M059J (cell line): Measurements from ENCODE around the gene GRK3. TPM values are rescaled to one million over a fixed set of nuclear protein-coding genes. Genes with fewer than 3 reads are reported as not detected.

Experiments
- DNase-seq: peaks from one replicate; pipeline ENCODE4 v3.0.0-alpha.2; 2012; ENCODE audit warnings: low read depth
- total RNA-seq: library from RNA; depleted of rRNA; stranded (reverse); fragments of >200 nt; shearing (Covaris generic); gene quantifications from 2 replicates; pipeline ENCODE4 v1.2.3, GENCODE V29; 2014; rRNA removed

The GRK3 gene
- total RNA-seq, 1 experiment from 2014 or later: 4.6 TPM

DNA sequence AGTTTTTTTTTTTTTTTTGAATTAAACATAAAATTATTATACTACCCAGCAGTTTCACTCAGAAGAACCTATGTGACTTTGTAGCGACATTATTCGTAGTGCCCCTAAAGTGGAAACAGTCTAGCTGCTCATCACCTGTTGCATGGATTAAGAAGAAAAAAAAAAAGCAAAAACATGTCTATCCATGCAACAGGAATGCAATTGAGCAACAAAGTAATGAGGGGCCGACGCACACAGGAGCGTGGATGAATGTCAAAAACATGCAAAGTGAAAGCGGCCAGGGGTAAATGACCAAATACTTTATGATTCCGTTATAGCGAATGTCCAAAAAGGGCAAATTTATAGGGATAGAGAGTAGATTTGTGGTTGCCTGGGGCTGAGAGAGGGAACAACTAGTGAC lies 193.8 kb downstream of the GRK3 start:
- no peak for DNase-seq

DNA sequence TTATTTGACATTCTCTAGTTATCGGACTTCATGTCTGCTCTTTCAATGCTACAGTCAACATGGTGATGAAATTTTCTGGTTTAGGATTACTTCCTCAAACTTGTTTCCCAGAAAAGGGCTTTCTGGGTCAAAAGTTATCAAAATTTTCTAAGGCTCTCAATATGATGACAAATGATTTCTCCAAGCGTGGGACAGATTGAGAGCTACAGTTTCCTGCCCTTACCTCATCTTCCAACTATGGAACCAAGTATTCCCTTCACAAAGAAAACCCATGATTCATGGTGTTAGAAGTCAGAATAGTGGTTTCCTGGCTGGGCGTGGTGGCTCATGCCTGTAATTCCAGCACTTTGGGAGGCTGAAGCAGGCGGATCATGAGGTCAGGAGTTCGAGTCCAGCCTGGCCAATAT lies 195.4 kb downstream of the GRK3 start:
- DNase-seq: peak; percentile 97

DNA sequence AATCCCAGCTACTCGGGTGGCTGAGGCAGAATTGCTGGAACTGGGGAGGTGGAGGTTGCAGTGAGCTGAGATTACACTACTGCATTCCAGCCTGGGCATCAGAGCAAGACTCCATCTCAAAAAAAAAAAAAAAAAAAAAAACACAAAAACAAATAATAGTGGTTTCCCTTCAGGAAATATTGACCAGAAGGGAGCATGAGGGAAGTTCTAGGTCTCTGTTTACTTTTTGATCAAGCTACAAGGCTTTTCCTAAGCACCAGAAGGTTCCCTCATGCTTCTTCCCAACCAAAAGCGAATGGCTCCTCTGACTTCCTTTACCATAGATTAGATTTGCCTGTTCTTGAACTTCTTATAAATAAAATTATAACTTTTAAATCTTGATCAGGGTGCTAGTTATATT lies 195.8 kb downstream of the GRK3 start:
- DNase-seq: no peak

DNA sequence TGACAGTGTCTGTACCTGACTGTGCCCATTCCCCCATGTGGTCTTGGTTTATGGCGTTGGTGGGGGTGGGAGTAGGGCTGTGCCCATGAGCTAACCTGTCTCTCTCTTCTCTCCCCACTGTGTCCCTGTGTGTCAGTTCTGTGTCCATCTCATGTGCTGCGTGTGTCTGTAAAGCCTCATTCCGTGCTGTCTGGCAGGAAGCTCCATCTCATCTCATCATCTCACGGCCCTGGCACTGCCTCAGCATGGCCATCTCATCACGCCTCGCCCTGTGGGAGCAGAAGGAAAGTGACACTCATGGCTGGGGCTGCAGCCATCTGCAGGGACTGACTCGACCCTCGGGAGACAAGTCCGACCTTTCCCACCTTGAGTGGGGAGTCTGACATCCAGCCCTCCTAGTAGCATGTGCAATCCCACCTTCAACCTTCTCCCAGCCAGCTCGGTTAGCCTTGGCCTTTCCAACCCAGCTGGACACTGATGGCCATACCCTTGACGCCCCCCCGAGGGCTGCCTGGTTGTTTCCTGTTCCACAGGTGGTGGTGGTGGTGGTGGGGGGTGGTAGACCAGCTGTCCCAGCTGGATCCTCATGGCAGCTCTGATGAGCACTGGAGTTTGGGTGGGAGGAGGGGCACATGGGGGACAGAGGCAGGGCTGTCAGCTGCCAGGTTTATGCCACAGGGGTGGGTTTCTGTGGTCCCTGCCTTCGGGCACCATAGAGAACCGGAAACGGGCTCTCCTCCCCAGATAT lies 196.5 kb downstream of the GRK3 start:
- no peak for DNase-seq

DNA sequence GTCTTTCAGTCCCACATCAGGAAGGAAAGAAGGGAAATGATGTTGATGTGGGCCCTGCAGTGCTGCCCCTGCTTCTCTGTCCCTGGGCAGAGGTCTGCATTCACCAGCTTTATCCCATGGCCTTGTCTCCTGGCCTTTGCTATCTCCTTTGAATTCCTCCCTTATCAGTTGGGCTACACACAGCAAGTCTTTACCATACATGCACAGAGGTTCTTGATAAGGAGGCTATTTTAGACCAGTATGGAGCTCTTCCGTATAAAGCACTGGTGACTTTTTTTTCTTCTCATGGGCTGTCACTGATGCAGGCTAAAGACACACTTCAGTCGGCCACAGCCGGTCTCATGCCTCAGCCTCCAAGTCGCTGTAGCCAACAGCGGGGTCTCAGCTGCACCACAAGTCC lies 197.7 kb downstream of the GRK3 start:
- DNase-seq: no peak

DNA sequence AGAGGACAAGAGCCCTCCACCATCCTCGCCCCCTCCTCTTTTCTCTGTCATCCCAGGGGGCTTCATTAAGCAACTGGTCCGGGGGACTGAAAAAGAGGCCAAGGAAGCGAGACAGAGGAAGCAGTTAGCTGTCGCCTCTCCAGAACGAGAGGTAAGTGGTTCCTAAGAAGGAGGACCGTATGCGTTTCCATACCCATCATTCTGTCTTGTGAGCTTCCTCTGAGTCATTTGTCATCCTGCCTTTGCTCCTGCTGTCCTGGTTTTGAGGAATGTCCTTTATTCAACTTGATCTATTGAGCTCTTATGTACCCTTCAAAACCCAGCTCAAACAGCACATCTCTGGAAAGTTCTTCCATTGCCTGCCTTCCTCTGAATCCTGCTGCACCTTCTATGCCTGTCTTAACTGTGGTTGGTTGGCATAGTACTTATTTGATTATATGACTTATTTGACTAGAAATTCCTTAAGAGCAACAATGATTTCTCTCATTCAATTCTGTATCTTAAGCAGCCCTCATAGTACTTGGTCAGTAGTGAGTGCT lies 198.8 kb downstream of the GRK3 start:
- peak; percentile 34 for DNase-seq

DNA sequence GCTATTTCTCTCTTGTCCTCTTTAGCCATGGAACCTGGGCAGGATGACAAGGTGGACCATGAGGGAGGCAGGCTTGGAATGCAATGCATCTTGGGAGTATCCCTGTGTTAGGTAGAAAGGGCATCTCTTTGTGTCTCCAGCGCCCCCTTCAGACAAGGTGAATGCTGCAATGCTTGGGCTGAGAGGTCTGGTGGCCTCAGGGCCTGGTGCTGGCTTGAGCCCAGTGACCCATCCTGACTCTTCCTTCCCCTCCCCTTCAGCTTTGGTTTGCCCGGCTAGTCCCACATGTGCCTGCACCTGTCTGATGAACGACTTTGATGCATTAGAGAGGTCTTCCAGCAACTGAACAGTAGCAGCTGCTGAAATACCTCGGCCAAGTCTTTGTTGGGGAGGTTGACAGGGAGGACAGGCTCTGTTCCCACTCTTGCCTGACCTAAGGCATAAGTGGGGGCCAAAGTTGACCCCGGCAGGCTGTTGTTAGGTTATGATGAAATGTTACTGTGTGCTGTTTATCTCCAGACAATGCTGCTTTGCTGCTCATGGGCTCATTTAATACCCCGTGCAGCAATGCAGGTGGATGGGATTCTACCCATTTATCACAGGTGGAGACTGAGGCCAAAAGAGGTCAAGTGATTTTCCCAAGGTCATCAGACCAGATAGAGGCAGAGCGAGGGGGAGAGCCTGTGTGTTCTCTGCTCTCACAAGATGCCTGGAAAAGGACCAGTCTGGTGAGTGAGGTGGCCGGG lies 200.0 kb downstream of the GRK3 start:
- peak; percentile 10 for DNase-seq

DNA sequence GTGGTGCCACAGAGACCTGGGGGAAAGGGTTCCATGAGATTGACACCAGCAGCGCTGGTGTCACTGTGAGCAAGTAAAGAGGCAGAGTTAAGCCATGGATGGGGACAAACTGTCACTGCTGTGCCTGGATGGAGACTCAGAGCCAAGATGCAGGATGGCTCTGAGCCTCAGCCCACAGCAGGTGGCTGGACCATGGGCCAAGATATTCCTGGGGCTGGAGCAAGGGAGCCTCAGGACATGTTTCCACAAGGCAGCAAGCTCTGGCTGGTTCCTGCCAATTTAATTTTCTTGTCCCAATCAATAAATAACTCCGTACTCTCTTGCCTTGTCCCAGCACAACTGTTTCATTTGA lies 200.5 kb downstream of the GRK3 start:
- no peak for DNase-seq

DNA sequence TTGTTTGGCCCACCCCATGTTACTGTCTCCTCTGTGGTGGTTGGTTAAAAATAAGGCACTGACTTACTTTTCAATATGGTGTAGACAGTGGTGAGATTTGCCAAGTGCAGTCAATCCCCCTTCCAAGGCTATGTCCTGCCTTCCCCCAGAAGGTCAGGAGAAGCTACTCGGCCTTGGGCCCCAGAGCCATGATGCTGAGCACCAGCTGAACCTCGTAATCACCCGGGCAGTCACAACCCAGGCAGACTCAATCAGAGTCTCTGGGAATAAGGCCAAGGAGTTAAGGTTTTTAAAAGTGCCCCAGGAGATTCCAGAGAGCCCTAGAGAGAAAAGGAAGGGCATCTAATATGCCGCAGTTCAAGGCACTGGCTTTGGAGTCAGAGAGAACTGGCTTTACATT lies 201.3 kb downstream of the GRK3 start:
- no peak for DNase-seq

DNA sequence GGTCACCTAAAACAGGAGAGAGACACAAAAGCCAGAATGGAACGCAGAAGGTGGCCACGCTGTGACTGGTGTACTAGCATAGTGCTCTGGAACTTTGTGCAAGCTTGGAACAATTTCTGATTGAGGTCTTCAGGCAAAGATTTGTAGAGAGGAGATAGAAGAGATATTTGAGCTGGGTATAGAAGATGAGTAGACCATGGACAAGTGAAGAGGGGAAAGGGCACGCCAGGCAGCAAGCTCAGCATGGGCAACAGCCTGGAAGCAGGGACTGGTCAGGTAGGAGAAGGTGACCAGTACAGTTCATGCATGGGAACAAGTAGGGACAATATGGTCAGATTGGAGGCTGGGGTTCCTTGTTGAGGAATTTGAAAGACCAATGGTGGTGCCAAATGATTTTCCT lies 201.9 kb downstream of the GRK3 start:
- DNase-seq: no peak

DNA sequence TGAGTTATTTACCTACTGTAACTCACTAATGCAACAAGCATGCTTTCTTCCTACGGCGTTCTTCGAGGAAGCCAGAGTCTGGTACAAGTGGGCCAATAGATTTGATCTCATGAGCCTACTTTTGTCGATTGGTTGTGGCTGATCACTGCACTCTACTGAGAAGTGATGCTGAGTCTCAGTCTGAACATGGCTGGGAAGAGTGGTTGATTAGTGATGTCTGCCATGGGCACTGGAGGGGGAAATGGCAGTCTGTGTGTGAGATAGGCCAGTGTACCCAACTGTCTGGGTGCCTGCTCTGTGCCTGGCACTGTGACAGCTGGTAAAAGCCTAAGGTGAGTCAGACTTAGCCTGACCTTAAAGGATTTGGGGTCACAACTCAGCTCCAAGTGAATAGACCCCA lies 205.9 kb downstream of the GRK3 start:
- DNase-seq: no peak

DNA sequence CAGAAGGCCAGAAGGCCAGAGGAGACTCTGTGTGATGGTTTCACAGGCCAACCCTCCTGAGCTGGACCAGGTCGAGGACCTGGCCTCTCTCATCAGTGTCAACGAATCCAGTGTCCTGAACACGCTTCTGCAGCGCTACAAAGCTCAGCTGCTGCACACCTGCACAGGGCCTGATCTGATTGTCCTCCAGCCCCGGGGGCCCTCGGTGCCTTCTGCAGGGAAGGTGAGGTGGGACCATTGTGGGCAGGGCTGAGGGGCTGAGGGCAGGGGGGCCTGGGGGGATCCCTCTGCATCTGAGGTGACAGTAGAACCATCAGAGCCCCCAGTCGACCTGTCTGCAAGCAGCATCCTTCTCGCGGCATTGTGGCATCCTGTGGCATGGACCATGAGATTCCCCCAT lies 207.8 kb downstream of the GRK3 start:
- DNase-seq: no peak

DNA sequence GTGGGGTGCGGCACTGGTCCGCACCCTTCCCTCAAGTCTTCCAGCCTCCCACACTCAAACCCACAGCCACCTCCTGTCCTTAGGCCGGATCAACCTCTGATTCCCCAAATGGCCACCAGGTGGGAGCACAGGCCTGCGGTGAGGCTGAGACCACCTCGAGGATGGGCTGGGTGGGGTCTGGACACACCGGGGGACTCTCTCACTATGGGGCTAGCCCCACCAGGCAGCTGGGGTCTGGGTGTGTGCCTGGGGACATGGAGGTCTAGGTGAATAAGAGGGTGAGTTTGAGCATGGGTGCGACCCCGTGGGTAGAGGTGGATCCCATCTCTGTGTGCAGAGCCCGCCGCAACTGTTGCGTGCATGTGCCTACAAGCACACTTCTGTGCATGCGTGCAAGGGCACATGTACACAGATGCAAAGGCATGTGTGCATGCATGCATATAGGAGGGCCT lies 210.1 kb downstream of the GRK3 start:
- no peak for DNase-seq

DNA sequence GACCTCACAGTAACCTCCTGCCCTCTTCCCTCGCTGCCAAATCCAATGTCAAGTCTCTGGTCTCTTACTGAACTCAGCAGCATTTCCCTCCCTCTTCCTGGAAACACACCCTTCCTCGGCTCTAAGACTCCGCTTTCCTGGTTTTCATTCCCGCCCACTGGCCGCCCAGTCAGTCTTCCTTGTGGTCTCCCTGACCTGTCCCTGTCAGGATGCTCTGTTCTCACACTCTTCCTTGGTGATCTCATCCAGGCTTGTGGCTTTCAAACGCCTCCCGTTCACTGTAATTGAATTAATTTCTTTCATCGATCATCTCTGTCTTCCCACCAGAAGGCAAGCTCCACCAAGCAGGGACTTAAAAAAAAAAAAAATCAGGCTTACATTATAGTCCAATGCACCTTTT lies 211.1 kb downstream of the GRK3 start:
- peak; percentile 48 for DNase-seq

DNA sequence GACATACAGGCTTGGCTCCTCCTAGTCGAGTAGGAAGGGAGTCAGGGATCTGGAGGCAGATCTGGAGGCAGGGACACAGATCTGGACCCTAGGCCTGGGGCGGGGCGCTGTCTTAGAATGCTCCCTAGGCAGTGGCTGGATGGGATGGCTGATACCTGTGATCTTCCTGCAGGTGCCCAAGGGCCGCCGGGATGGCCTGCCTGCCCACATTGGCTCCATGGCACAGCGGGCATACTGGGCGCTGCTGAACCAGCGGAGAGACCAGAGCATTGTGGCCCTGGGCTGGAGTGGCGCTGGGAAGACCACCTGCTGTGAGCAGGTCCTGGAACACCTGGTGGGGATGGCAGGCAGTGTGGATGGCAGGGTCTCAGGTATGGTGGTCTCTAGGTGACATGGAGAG lies 212.9 kb downstream of the GRK3 start:
- no peak for DNase-seq

DNA sequence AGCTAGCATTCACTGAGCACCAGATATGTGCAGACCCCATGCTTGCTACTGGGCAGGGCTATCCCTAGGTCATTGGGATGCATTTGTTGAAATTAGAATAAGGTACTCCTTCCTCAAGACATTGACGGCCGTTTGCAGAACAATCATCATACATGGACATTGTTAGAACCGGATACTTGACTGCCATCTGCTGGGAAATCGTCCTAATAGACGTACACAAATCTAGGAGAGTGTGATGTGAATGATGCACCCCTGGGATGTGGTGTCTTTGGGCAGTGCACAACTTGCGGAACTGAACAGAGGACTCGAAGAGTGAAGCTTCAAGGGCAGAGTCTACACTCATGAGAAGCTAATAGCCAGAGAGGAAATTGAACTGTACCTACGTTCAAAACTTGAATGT lies 213.4 kb downstream of the GRK3 start:
- peak; percentile 62 for DNase-seq

Other genes starting within 250 kb of the GRK3 start
- not detected in 2 replicates for gene MYO18B, start 177.5 kb downstream of the GRK3 start, total RNA-seq